ENCODE data around the gene ACTRT3.
"Not testable (repeated sequence)": the region's sequence is repeated elsewhere in the genome, so short reads cannot be mapped to it uniquely, and the experiment has no call there.

The ACTRT3 gene

GRCh38 chr3:169744366-169745054 lies 24.9 kb downstream of the ACTRT3 start:
- H2BK120ac ChIP-seq (ENCODE audit: insufficient read depth, low read length, poor library complexity), result no peak overlapping the region
- WGBS (ENCODE audit: extremely low coverage, insufficient coverage, insufficient read length), result no CpG with 5 or more reads among the region's 1 CpG
- H3K36me3 ChIP-seq (ENCODE audit: control insufficient read depth in 1 of 2, insufficient read depth in 2 of 2, low read length in 2 of 2), result no peaks in the 10 kb centered on the region
- H3K4me3 ChIP-seq (ENCODE audit: low read depth, low read length), result no peak overlapping the region
- no peak overlapping the region for H2AFZ ChIP-seq (ENCODE audit: insufficient read depth, low read length, poor library complexity)
- DNase-seq, result peak in 1 of 2 donors; percentile 31
- H3K14ac ChIP-seq (ENCODE audit: low read length), result no peak overlapping the region
- no peak overlapping the region for H3K4ac ChIP-seq (ENCODE audit: low read depth, low read length)
- H2BK12ac ChIP-seq (ENCODE audit: low read length), result no peak overlapping the region
- no peak overlapping the region for H3K18ac ChIP-seq (ENCODE audit: low read length)
- H3K79me1 ChIP-seq (ENCODE audit: low read length), result no peaks in the 10 kb centered on the region
- no peaks in the 10 kb centered on the region for H3K27me3 ChIP-seq (ENCODE audit: insufficient read depth, low read length)
- H2AK5ac ChIP-seq (ENCODE audit: low read length), result no peak overlapping the region
- H3K23ac ChIP-seq (ENCODE audit: low read length), result no peak overlapping the region
- no peak overlapping the region for H2BK5ac ChIP-seq (ENCODE audit: low read depth, low read length, poor library complexity)
- no peaks in the 10 kb centered on the region for H3K4me1 ChIP-seq (ENCODE audit: control insufficient read depth in 1 of 2, insufficient read depth in 2 of 2, low read length in 2 of 2)
- H3K27ac ChIP-seq (ENCODE audit: low read depth, low read length), result no peak overlapping the region
- H4K12ac ChIP-seq (ENCODE audit: low read depth, low read length), result no peak overlapping the region
- no peak overlapping the region for H4K91ac ChIP-seq (ENCODE audit: low read depth, low read length)
- H3K9ac ChIP-seq (ENCODE audit: low read length), result no peak overlapping the region
- H3K4me2 ChIP-seq (ENCODE audit: low read length), result no peak overlapping the region
- H4K8ac ChIP-seq (ENCODE audit: low read depth, low read length), result no peak overlapping the region
- no peaks in the 10 kb centered on the region for H3K9me3 ChIP-seq (ENCODE audit: insufficient read depth, low read depth, low read length)
- no peaks in the 10 kb centered on the region for H3K79me2 ChIP-seq (ENCODE audit: control insufficient read depth, insufficient read depth, low read length, poor library complexity)

- no CpG with 5 or more reads among the region's 2 CpGs for WGBS (ENCODE audit: extremely low coverage, insufficient coverage, insufficient read length)
- Histone ChIP-seq H3K18ac (ENCODE audit: low read length) (no peak overlapping the region), H2BK120ac (ENCODE audit: insufficient read depth, low read length, poor library complexity) (no peak overlapping the region), H4K8ac (ENCODE audit: low read depth, low read length) (no peak overlapping the region), H2AK5ac (ENCODE audit: low read length) (no peak overlapping the region), H3K27ac (ENCODE audit: low read depth, low read length) (no peak overlapping the region), H3K4me2 (ENCODE audit: low read length) (no peak overlapping the region), H4K91ac (ENCODE audit: low read depth, low read length) (no peak overlapping the region), H3K27me3 (ENCODE audit: insufficient read depth, low read length) (no peaks in the 10 kb centered on the region), H4K12ac (ENCODE audit: low read depth, low read length) (no peak overlapping the region), H2BK12ac (ENCODE audit: low read length) (no peak overlapping the region), H3K14ac (ENCODE audit: low read length) (no peak overlapping the region), H2AFZ (ENCODE audit: insufficient read depth, low read length, poor library complexity) (no peak overlapping the region), H3K4ac (ENCODE audit: low read depth, low read length) (no peak overlapping the region), H3K4me1 (ENCODE audit: control insufficient read depth in 1 of 2, insufficient read depth in 2 of 2, low read length in 2 of 2) (no peaks in the 10 kb centered on the region), H3K9ac (ENCODE audit: low read length) (no peak overlapping the region), H3K23ac (ENCODE audit: low read length) (no peak overlapping the region), H3K79me1 (ENCODE audit: low read length) (no peaks in the 10 kb centered on the region), H3K36me3 (ENCODE audit: control insufficient read depth in 1 of 2, insufficient read depth in 2 of 2, low read length in 2 of 2) (no peaks in the 10 kb centered on the region), H3K79me2 (ENCODE audit: control insufficient read depth, insufficient read depth, low read length, poor library complexity) (no peaks in the 10 kb centered on the region), H2BK5ac (ENCODE audit: low read depth, low read length, poor library complexity) (no peak overlapping the region), H3K4me3 (ENCODE audit: low read depth, low read length) (no peak overlapping the region), H3K9me3 (ENCODE audit: insufficient read depth, low read depth, low read length) (no peaks in the 10 kb centered on the region)
- no peak for DNase-seq
Measured at GRCh38 chr3:169739067-169739466, 30.3 kb downstream of the ACTRT3 start.

DNA sequence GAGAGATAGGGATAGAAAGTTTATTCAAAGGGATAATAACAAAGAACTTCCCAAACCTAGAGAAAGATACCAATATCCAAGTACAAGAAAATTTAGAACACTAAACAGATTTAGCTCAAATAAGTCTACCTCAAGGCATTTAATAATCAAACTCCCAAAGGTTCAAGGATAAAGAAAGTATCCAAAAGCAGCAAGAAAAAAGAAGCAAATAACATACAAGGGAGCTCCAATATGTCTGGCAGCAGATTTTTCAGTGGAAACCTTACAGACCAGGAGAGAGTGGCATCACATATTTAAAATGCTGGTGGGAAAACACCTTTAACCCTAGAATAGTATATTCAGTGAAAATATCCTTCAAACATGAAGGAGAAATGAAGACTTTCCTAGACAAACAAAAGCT lies 37.5 kb downstream of the ACTRT3 start:
- not testable (repeated sequence) for H3K4ac ChIP-seq (ENCODE audit: low read depth, low read length); H3K36me3 ChIP-seq (ENCODE audit: control insufficient read depth in 1 of 2, insufficient read depth in 2 of 2, low read length in 2 of 2); H2AK5ac ChIP-seq (ENCODE audit: low read length); H4K12ac ChIP-seq (ENCODE audit: low read depth, low read length); H2AFZ ChIP-seq (ENCODE audit: insufficient read depth, low read length, poor library complexity); H3K9me3 ChIP-seq (ENCODE audit: insufficient read depth, low read depth, low read length); H2BK12ac ChIP-seq (ENCODE audit: low read length); H3K9ac ChIP-seq (ENCODE audit: low read length); H3K4me3 ChIP-seq (ENCODE audit: low read depth, low read length); H2BK5ac ChIP-seq (ENCODE audit: low read depth, low read length, poor library complexity); H3K79me1 ChIP-seq (ENCODE audit: low read length); H3K4me1 ChIP-seq (ENCODE audit: control insufficient read depth in 1 of 2, insufficient read depth in 2 of 2, low read length in 2 of 2); H3K79me2 ChIP-seq (ENCODE audit: control insufficient read depth, insufficient read depth, low read length, poor library complexity); H3K4me2 ChIP-seq (ENCODE audit: low read length); H3K14ac ChIP-seq (ENCODE audit: low read length); H3K27me3 ChIP-seq (ENCODE audit: insufficient read depth, low read length); DNase-seq; H2BK120ac ChIP-seq (ENCODE audit: insufficient read depth, low read length, poor library complexity); H4K91ac ChIP-seq (ENCODE audit: low read depth, low read length); H3K18ac ChIP-seq (ENCODE audit: low read length); H3K23ac ChIP-seq (ENCODE audit: low read length); H3K27ac ChIP-seq (ENCODE audit: low read depth, low read length); H4K8ac ChIP-seq (ENCODE audit: low read depth, low read length)

GRCh38 chr3:169722724-169723123 lies 46.6 kb downstream of the ACTRT3 start:
- no peak overlapping the region for H4K8ac ChIP-seq (ENCODE audit: low read depth, low read length)

More at GRCh38 chr3:169722724-169723123, 46.6 kb downstream of the ACTRT3 start:
- H2BK5ac ChIP-seq (ENCODE audit: low read depth, low read length, poor library complexity), result no peak overlapping the region
- H2BK12ac ChIP-seq (ENCODE audit: low read length), result no peak overlapping the region
- no peak overlapping the region for H2AFZ ChIP-seq (ENCODE audit: insufficient read depth, low read length, poor library complexity)
- H3K4me1 ChIP-seq (ENCODE audit: control insufficient read depth in 1 of 2, insufficient read depth in 2 of 2, low read length in 2 of 2), result no peaks in the 10 kb centered on the region
- no peak overlapping the region for H3K4me3 ChIP-seq (ENCODE audit: low read depth, low read length)
- H3K9me3 ChIP-seq (ENCODE audit: insufficient read depth, low read depth, low read length), result no peaks in the 10 kb centered on the region
- no peaks in the 10 kb centered on the region for H3K36me3 ChIP-seq (ENCODE audit: control insufficient read depth in 1 of 2, insufficient read depth in 2 of 2, low read length in 2 of 2)
- H3K27me3 ChIP-seq (ENCODE audit: insufficient read depth, low read length), result no peaks in the 10 kb centered on the region
- H3K27ac ChIP-seq (ENCODE audit: low read depth, low read length), result no peak overlapping the region
- no peak overlapping the region for H3K18ac ChIP-seq (ENCODE audit: low read length)
- no peak overlapping the region for H4K12ac ChIP-seq (ENCODE audit: low read depth, low read length)
- no peak overlapping the region for H3K4me2 ChIP-seq (ENCODE audit: low read length)
- H4K91ac ChIP-seq (ENCODE audit: low read depth, low read length), result no peak overlapping the region
- no peak overlapping the region for H3K14ac ChIP-seq (ENCODE audit: low read length)
- H3K4ac ChIP-seq (ENCODE audit: low read depth, low read length), result no peak overlapping the region
- no peak overlapping the region for H3K9ac ChIP-seq (ENCODE audit: low read length)
- DNase-seq, result no peak
- no peak overlapping the region for H2AK5ac ChIP-seq (ENCODE audit: low read length)
- H3K79me2 ChIP-seq (ENCODE audit: control insufficient read depth, insufficient read depth, low read length, poor library complexity), result no peaks in the 10 kb centered on the region
- no peak overlapping the region for H3K23ac ChIP-seq (ENCODE audit: low read length)
- no peak overlapping the region for H2BK120ac ChIP-seq (ENCODE audit: insufficient read depth, low read length, poor library complexity)
- H3K79me1 ChIP-seq (ENCODE audit: low read length), result no peaks in the 10 kb centered on the region
